IMR-90 (cell line): Measurements from ENCODE around the gene STK17B.

ENCODE experiments used
- BHLHE40 ChIP-seq: fragments of 150-350 bp; IDR thresholded peaks from 2 replicates; pipeline ENCODE4 v1.6.1; 2016; ENCODE audit warnings: mild to moderate bottlenecking, low read depth, low read length
- CEBPB ChIP-seq: IDR thresholded peaks from 2 replicates; pipeline ENCODE4 v1.6.1; 2012; ENCODE audit warnings: low read depth, low read length, improper control_type of control experiment
- MAFK ChIP-seq: IDR thresholded peaks from 2 replicates; pipeline ENCODE4 v1.6.1; 2012; ENCODE audit warnings: low read depth, low read length, improper control_type of control experiment
- MXI1 ChIP-seq: IDR thresholded peaks from 2 replicates; pipeline ENCODE4 v1.6.1; 2012; ENCODE audit warnings: low read depth, mild to moderate bottlenecking, low read length, moderate library complexity, borderline replicate concordance
- NFE2L2 ChIP-seq: fragments of 150-350 bp; IDR thresholded peaks from 2 replicates; pipeline ENCODE4 v1.6.1; 2016; ENCODE audit warnings: low read depth, mild to moderate bottlenecking, low read length
- POLR2A ChIP-seq: IDR thresholded peaks from 2 replicates; pipeline ENCODE4 v1.6.1; 2012; ENCODE audit warnings: mild to moderate bottlenecking, low read depth, low read length
- RAD21 ChIP-seq: IDR thresholded peaks from 2 replicates; pipeline ENCODE4 v1.6.1; 2012; ENCODE audit warnings: low read length, improper control_type of control experiment
- RCOR1 ChIP-seq: IDR thresholded peaks from 2 replicates; pipeline ENCODE4 v1.6.1; 2012; ENCODE audit warnings: mild to moderate bottlenecking, low read length, improper control_type of control experiment; ENCODE audit not compliant: insufficient replicate concordance
- RFX5 ChIP-seq: IDR thresholded peaks from 2 replicates; pipeline ENCODE4 v1.8.0; 2012; ENCODE audit warnings: low read depth, mild to moderate bottlenecking, low read length, moderate library complexity
- TF ChIP-seq, protein P1 (sequence below): conservative IDR thresholded peaks from 2 replicates; pipeline ENCODE4 v1.5.1; 2012; ENCODE audit warnings: mild to moderate bottlenecking, low read depth, low read length, improper control_type of control experiment
- TF ChIP-seq, protein P2 (sequence below): fragments of 150-350 bp; IDR thresholded peaks from 2 replicates; pipeline ENCODE4 v1.6.1; 2016; ENCODE audit warnings: low read depth, mild to moderate bottlenecking, low read length, moderate library complexity, borderline replicate concordance

GRCh38 chr2:196177124-196177523 lies 5.7 kb upstream of the STK17B start:
- no peak for TF ChIP-seq MXI1
- TF ChIP-seq CEBPB: no peak
- TF ChIP-seq, protein P1, sequence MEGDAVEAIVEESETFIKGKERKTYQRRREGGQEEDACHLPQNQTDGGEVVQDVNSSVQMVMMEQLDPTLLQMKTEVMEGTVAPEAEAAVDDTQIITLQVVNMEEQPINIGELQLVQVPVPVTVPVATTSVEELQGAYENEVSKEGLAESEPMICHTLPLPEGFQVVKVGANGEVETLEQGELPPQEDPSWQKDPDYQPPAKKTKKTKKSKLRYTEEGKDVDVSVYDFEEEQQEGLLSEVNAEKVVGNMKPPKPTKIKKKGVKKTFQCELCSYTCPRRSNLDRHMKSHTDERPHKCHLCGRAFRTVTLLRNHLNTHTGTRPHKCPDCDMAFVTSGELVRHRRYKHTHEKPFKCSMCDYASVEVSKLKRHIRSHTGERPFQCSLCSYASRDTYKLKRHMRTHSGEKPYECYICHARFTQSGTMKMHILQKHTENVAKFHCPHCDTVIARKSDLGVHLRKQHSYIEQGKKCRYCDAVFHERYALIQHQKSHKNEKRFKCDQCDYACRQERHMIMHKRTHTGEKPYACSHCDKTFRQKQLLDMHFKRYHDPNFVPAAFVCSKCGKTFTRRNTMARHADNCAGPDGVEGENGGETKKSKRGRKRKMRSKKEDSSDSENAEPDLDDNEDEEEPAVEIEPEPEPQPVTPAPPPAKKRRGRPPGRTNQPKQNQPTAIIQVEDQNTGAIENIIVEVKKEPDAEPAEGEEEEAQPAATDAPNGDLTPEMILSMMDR: no peak
- no peak for TF ChIP-seq RAD21
- no peak for TF ChIP-seq POLR2A
- no peak for TF ChIP-seq RFX5
- no peak for TF ChIP-seq MAFK
- no peak for TF ChIP-seq BHLHE40
- TF ChIP-seq, protein P2, sequence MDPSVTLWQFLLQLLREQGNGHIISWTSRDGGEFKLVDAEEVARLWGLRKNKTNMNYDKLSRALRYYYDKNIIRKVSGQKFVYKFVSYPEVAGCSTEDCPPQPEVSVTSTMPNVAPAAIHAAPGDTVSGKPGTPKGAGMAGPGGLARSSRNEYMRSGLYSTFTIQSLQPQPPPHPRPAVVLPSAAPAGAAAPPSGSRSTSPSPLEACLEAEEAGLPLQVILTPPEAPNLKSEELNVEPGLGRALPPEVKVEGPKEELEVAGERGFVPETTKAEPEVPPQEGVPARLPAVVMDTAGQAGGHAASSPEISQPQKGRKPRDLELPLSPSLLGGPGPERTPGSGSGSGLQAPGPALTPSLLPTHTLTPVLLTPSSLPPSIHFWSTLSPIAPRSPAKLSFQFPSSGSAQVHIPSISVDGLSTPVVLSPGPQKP: no peak
- no peak for TF ChIP-seq NFE2L2
- TF ChIP-seq RCOR1: no peak
